Measurements from ENCODE around the gene RBM28.

DNA sequence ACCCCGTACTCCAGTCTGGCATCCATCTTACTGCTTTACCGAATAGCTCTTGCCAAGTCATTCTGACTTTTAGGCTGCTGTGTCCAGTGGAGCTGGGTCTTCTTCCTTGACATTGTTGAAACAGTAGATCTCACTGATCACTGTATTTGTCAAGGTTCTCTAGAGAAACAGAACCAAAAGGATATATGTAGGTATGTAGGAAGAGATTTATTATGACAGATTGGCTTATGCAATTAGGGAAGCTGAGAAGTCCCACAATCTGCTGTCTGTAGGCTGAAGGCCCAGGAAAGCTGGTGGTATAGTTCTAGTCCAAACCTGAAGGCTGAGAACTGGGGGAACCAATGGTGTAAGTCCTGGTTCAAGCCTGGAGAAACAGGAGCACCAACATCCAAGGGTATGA, 29.9 kb upstream of the RBM28 start:
- TF ChIP-seq EZH2 (IDR thresholded peaks at IDR 0.05; ENCODE audit: borderline replicate concordance, insufficient read depth, low read length, poor library complexity, severe bottlenecking) (no peak), RAD21 (conservative IDR thresholded peaks at IDR 0.05) (no peak), TAF1 (IDR thresholded peaks at IDR 0.05; ENCODE audit: low read depth) (no peak), SMC3 (conservative IDR thresholded peaks at IDR 0.05; ENCODE audit: poor library complexity) (no peak), EP300 (conservative IDR thresholded peaks at IDR 0.05; ENCODE audit: poor library complexity, severe bottlenecking) (no peak), MXI1 (conservative IDR thresholded peaks at IDR 0.05; ENCODE audit: poor library complexity, severe bottlenecking) (no peak), POLR2AphosphoS5 (IDR thresholded peaks at IDR 0.05) (no peak)
- TF ChIP-seq, protein P1, sequence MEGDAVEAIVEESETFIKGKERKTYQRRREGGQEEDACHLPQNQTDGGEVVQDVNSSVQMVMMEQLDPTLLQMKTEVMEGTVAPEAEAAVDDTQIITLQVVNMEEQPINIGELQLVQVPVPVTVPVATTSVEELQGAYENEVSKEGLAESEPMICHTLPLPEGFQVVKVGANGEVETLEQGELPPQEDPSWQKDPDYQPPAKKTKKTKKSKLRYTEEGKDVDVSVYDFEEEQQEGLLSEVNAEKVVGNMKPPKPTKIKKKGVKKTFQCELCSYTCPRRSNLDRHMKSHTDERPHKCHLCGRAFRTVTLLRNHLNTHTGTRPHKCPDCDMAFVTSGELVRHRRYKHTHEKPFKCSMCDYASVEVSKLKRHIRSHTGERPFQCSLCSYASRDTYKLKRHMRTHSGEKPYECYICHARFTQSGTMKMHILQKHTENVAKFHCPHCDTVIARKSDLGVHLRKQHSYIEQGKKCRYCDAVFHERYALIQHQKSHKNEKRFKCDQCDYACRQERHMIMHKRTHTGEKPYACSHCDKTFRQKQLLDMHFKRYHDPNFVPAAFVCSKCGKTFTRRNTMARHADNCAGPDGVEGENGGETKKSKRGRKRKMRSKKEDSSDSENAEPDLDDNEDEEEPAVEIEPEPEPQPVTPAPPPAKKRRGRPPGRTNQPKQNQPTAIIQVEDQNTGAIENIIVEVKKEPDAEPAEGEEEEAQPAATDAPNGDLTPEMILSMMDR (IDR thresholded peaks at IDR 0.05; ENCODE audit: poor library complexity, severe bottlenecking) = no peak
- TF ChIP-seq, protein P2, sequence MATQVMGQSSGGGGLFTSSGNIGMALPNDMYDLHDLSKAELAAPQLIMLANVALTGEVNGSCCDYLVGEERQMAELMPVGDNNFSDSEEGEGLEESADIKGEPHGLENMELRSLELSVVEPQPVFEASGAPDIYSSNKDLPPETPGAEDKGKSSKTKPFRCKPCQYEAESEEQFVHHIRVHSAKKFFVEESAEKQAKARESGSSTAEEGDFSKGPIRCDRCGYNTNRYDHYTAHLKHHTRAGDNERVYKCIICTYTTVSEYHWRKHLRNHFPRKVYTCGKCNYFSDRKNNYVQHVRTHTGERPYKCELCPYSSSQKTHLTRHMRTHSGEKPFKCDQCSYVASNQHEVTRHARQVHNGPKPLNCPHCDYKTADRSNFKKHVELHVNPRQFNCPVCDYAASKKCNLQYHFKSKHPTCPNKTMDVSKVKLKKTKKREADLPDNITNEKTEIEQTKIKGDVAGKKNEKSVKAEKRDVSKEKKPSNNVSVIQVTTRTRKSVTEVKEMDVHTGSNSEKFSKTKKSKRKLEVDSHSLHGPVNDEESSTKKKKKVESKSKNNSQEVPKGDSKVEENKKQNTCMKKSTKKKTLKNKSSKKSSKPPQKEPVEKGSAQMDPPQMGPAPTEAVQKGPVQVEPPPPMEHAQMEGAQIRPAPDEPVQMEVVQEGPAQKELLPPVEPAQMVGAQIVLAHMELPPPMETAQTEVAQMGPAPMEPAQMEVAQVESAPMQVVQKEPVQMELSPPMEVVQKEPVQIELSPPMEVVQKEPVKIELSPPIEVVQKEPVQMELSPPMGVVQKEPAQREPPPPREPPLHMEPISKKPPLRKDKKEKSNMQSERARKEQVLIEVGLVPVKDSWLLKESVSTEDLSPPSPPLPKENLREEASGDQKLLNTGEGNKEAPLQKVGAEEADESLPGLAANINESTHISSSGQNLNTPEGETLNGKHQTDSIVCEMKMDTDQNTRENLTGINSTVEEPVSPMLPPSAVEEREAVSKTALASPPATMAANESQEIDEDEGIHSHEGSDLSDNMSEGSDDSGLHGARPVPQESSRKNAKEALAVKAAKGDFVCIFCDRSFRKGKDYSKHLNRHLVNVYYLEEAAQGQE (IDR thresholded peaks at IDR 0.05; ENCODE audit: borderline replicate concordance) = no peak

Data from neural cell (in vitro differentiated cells).